ENCODE results near the gene LONRF3.

LONRF3 gene

DNA sequence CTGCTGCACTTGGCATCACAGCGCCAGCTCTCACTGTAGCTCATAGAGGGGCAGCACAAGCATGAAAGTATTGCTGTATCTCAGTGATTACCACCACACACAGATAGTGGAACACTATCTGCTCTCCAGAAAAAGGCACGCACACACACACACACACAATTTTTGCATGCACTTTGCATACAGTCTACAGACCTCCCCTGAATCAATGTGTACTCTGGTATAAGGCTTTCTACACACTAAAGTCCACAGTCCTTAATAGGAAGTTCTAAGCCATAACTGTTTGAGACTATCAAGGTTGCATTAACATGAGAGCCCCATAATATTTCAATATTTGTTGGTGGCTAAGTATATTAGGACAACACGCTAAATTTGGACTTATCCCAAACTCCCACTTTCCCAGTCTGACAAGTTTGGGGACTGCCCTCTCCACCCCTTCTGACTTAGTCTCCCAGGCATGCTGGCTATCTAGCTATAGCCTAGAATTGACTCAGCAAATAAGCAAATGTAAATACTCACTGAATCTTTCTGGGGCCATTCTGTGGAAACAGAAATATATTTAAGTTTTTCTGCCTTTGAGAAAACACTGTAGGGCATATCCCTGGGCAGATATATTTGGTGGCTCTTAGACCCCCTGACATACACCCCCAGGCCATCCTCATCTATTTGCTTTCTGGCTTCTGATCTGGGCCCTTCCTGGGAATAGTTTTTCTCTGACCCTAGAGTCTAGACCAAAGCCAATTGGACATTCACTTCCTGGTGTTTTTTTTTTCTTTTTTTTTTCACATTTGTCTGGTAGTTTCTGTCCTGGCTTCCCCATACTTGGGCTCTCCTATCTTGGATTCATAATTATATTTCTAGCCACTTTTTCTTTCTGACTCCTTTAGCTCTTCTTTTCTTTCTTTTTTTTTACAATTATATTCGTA is 62.0 kb downstream of the LONRF3 start:
- DNase-seq (ENCODE audit: low spot score) = no peak

DNA sequence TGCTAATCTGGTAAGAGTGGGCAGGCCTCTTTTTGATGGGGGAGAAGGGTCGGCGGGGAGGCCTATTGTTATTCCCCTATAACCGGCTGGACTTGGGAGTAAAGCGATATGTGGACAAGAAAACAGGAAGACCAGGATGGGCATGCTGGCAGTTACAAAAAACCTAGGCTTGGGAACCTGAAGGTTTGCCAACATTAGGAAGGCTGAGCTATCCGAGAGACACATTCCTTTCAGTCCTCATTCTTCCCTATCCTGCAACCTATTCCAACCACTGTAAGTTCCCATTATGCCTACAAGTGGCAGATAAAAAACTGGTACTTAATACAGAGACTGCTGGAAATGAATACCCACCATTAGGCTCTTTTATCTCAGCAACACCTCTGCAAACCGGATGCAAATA is 66.0 kb downstream of the LONRF3 start:
- no peak for DNase-seq (ENCODE audit: low spot score)

DNA sequence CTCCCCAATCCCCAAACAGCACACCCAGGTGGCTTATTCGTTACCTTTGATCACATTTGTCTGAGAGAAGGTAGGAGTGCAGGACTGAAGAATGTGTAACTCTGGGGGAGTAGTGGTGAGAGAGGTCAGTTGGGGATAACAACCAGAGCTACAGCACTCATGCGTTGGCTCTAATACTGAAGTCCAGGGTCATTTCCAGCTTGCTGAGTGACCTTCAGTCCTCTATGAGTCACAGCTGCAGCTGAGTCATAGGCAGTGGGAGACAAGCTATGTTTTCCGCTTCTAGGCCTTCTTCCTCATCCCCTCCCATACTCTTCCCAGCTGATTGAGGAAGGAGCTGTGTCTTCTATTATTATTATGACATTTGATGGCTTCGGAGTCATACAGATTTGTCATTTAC is 66.8 kb downstream of the LONRF3 start:
- DNase-seq (ENCODE audit: low spot score) = no peak

DNA sequence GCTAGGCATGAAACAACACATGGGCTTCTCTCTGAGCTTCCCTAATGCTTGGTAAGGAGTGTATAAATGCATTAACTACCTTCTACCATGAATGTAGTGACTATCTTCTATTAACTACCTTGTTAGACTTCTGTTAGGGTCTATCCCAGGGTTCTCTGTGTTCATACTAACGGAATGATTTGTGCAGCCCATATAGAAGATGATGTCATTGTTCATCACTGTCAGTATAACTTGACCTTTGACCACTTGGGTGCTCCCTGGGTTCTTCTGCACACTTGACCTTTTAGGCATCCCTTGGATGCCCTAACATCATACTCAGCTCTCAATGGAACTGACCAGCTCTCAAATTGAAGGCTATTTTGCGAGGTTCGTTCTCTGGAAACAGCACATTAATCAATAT is 67.6 kb downstream of the LONRF3 start:
- no peak for DNase-seq (ENCODE audit: low spot score)

DNA sequence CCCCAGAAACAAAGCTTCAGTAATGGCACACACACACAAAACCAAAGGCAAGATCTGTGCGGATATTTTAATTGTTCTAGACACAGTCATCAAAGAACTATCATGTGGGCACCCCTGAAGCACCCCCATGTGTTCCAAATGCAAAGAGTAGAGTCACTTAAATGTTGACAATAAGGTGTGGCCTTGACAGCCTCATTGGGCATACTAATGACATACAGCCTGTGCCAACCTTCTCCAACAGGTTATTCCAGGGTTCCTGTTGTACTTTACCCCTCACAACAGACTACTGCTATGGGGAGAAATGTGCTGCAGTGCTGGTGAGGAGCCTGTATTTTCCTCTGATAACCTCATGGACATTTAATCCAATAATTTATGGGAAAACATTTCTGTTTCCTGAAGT is 68.6 kb downstream of the LONRF3 start:
- no peak for DNase-seq (ENCODE audit: low spot score)

DNA sequence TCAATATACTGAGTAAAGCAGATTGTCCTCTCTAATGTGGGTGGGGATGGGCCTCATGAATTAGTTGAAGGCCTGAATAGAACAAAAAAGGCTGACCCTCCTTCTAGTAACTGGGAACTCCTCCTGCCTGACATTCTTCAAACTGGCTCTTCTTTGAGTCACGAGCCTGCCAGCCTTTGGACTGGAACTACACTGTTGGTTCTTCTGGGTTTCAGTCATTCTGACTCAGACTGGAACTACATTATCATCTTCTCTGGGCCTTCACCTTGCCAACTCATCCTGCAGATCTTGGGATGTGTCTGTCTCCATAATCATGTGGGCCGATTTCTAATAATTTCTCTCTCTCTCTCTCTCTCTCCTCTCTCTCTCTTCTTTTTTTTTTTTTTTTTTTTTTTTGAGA is 71.5 kb downstream of the LONRF3 start:
- peak; percentile 39 for DNase-seq (ENCODE audit: low spot score)

DNA sequence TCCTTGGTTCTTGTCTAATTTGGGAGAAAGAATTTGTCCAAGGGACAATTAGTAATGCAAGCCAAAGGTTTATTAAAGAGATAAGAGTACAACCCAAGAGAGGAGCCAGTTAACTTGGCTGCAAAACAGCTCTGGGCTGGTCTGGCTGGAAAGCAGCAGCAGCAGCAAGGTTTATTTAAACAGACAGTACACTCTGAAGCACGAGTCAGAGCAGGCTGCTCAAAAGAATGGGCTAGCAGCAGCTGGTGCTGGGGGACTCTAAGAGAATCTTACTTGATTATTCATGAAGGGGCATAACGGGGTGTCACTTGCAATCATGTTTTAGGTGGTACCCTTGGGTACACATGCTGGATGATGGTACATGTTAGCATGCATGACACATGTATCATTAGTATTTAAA is 81.3 kb downstream of the LONRF3 start:
- no peak for DNase-seq (ENCODE audit: low spot score)

DNA sequence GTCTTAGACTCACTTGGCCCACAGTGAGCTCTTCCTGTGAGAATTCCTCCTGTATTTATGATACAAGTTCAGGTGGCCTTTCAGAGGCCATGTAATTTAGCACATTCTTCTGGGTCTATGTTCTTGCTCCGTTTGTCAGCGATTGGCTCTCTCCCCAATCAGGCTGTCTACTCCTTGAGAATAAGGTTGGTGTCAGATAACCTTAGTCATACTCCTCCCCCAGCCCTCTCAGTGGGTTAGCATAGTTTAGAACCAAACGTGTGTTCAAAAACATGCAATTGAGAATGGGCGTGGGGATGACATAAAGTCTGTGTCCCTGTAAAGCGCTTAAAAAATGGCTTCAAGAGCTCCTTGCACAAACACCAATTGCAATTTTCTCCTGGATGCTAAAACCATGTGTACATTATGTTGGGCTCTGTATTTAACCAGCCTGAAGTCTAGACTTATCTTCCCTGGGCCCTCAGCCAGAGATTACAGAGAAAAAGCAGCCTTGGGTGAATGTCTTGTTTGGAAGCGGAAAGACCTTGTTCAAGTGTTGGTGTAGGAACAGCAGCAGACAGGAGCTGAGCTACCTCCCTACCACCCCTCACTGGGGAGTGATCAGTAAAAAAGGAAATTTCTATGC is 88.4 kb downstream of the LONRF3 start:
- DNase-seq (ENCODE audit: low spot score) = no peak

DNA sequence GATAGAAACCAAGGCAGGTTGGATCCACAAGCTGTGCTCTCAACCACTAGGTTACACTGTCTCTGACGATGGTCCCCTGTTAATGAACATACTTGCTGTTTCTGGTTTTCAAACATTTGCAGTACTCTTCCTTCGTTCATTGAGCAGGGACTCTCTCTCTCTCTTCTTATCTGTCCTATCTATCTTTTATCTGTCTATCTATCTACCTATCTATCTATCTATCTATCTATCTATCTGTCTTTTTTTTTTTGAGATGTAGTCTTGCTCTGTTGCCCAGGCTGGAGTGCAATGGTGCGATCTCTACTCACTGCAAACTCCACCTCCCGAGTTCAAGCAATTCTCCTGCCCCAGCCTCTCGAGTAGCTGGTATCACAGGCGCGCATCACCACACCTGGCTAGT is 89.0 kb downstream of the LONRF3 start:
- no peak for DNase-seq (ENCODE audit: low spot score)

DNA sequence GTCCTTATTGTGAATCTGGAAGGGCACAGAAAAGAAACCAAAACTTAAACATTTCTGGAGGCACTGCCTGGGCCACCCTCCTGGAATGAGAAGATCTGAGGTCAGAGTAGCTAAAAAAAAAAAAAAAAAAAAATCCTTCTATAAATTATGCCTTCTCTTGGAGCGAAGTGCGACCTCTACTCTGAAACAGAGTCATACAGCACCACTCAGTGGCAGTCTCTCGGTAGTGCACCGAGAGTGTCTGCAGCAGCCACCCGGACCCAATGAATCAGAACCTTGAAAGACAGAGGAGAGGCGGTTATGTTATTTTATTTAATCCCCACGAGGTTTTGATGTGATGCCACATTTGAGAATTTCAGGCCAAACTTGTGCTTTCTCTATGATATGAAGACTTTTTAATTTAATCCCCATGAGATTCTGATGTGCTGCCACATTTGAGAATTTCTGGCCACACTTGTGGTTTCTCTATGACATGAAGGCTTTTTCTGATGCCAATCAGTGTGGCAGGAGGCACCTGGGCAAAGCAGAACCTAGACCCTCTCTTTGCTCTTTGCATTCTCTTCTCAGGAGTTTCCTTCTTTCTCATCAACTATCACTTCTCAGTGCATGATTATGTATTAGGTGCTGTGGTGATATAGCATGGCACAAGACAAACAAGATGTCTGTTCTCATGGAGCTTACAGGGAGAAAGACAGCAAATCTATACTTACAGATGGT is 92.8 kb downstream of the LONRF3 start:
- peak; percentile 53 for DNase-seq (ENCODE audit: low spot score)
